ENCODE data around the gene WNT7A.

WNT7A gene

DNA sequence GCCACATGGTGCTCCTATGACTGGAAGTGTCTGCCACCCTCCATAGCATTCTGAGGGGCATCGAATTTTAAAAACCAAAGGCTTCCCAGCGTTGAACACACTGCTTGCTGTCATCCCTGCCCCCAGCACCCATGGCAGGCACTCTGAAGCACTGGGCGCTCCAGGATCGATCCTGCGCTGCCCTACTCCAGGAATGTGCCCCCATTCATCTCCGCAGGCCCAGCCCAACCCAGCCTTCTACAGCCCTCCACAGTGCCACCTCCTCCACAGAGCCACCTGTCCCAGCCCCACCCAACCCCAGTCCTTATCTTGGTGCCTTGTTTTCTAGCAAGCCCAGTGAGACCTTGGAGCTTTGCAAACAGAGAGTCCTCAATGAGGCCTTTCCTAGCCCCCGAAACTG lies 52.2 kb downstream of the WNT7A start:
- no peak for DNase-seq (ENCODE audit: low read depth in 2 of 2)

DNA sequence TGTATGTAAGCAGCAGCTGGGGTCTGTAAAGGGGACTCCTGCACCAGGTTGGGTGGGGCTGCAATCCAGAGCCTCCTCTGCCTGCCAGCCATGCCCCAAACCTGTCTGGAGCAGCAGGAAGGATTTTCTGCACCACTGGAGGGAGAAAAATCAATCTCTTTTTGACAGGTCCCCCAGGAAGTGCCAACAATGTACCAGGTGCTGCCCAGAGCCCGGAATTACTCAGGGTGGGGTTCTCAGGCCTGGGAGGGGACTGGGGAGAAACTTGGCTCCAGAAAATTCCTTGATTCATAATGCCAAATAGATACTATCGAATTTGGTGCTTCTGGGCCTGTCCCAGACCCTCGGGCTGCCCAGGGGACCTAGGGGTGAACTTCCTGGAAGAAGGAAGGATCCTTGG lies 52.6 kb downstream of the WNT7A start:
- no peak for DNase-seq (ENCODE audit: low read depth in 2 of 2)

DNA sequence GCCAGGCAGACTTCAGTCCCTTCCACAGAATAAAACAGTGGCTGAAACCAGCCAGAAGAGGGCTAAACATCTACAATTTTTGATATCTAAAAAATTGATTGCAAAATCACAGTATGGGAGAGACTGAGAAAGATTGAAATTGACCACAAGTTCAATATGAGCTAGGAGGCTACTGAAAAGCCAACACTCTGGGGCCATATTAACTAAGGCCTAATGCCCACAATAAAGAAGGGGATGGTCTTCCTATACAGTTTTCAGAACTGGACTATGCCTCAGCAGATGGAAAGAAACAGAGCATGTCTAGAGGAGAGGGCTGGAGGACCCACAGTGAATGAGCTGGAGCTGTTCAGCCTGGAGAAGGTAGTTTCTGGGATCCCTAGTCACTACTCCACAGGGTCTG lies 53.2 kb downstream of the WNT7A start:
- DNase-seq (ENCODE audit: low read depth in 2 of 2) = no peak

DNA sequence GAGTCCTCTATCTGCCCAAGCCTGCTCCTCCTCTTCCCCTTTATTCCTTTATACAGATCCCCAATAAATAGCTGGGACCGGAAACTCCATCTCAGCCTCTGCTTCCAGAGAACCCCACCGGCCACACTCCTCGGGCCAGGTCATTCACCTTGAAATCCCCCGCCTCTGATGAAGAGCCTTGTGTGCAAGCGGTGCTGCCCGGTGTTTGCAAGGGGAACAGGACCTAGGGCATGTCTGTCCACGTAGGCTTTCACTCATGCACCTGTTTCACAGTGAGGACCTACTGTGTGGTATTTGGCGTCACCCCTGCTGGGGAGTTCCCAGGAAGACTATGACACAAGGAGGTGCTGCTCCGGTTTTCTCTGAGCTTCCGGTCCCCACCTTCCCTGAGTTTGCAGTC lies 54.0 kb downstream of the WNT7A start:
- DNase-seq (ENCODE audit: low read depth in 2 of 2) = no peak

DNA sequence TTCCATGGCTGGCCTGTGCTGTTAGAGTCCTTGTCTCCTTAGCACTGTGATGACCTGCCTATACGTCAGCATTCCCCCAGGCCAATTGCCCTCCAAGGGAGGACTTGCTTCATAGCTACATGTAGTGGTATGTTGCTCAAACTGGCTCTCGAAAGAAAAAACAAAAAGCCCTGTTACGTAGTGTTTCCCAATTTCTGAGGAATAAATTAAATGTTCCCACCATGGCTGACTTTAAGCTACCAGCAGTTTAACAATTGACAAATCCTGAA lies 54.6 kb downstream of the WNT7A start:
- no peak for DNase-seq (ENCODE audit: low read depth in 2 of 2)

DNA sequence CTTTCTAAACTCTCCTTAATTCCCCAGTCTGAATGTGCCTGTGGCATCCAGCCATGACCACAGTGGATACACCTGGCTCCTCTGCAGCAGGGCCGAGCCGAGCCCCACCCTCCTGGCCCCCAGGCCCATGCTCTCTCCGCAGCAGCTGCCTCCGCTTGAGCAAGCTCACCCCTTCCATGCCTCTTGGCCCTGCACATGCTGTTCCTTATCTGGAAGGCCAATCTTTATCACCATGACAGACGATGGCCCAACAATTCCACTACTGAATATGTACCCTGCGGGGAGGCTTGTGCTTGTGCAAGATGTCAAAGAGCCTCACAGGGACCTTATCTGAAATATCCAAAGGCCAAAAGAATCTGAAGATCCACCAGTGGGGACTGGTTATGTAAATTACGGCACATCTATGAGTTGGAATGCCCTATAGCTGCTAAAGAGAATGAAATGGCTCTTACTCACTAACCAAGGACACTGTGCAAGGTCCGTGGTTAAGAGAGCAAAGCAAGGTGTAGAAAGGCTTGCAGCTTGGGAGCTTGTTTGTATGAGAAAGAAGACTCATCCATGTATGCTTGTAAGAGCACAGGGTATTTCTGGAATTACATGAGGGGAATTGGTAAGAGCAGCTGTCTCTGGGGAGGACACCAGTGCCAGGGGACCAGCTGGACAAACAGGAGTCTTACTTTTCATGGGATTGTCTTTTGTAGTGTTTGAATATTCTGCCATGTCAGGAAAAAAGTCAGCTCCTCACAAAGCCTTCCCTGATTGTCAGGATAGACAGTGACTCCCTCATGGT lies 55.2 kb downstream of the WNT7A start:
- no peak for DNase-seq (ENCODE audit: low read depth in 2 of 2)

DNA sequence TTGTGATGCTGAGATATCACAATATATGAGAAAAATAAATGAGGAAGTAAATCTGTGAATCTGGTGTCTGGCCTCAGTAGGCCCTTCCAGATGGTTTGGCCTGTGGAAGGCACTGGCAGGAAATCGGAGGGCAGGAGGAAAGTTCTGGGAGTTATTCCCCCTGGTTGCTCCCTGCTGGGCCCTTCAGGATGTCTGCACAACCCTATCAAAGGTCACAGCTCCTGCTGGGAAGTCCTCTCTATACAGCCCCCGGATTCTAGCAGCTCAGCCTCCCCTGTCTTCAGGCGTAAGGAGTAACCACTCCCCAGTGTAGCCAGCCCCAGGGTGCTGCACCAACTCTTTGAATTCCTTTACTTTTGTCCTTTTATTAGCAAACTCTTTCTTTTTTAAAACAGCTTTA lies 56.2 kb downstream of the WNT7A start:
- no peak for DNase-seq (ENCODE audit: low read depth in 2 of 2)

DNA sequence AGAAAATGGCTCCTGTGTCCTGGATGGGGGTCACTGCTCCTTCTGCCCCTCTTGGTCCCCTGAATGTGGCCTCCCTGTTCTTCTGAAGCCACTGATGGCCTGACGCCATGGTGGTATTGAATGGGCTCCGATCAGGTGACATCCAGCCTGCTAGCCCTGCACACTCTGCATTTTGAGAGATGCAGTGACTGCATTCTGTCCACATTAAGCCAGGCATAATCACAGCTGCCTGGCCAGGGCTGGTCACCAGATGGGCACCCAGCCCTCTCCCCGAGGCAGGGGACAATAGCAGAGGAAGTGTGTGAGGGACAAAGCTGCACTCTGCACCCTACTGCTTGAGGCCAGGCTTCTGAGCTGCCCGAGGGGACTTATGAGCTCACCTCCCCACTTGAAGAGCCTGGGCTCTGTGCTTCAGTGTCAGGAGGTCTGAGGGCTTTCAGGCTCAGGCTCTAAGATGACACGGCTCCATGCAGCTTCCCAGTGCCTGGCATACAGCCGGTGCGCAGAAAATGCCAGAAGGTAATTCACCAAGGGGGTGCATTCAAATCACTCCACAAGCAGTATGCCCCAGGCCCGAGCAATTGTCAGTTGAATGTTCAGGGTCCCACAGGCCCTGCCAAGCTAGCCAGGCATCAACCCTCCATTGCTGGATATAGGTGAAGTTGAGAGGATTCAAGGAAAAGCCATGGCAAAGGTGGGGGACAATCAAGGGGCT lies 56.8 kb downstream of the WNT7A start:
- DNase-seq (ENCODE audit: low read depth in 2 of 2) = no peak

DNA sequence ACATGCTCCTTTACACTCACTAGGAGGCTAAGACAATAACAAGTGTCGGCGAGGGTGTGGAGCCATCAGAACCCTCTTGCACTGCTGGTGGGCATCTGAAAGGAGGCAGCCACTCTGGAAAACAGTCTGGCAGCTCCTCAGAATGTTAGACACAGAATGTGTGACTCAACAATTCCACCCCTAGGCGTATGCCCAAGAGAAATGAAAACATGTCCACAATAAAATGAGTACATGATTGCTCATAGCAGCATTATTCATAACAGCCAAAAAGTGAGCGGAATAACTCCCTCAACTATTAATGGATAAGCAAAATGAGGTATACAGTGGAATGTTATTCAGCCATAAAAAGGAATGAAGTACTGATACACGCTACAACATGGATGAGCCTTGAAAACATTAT lies 57.8 kb downstream of the WNT7A start:
- no peak for DNase-seq (ENCODE audit: low read depth in 2 of 2)

DNA sequence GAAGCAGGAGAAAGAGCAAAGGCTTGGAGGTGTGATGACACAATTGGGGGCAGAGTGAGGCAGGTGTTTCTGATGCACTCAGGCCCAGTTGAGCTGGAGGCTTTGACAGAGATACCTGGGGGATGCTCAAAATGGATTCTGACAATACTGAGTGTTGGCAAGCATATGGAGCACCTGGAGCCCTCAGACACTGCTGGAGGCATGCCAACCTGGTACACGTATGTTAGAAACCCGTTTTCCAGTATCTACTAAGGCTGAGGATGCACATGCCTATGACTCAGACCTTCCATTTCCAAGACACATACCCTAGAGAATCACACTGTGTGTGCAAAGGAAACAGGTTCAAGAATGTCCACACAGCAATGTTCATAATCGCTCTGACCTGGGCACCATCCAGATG lies 58.7 kb downstream of the WNT7A start:
- no peak for DNase-seq (ENCODE audit: low read depth in 2 of 2)

DNA sequence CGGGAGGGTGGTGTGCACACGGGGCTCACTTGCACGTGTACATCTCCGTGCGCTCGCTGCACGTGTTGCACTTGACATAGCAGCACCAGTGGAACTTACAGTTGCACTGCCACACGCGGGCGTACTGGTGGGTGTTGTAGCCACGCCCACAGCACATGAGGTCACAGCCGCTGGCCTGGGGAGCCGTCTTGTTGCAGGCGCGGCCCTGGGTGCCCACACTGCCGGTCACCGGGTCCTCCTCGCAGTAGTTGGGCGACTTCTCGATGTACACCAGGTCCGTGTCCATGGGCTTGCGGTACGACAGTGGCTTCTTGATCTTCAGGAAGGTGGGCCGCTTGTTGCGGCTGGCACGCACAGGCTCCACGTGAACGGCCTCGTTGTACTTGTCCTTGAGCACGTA lies 61.0 kb downstream of the WNT7A start:
- no peak for DNase-seq (ENCODE audit: low read depth in 2 of 2)

DNA sequence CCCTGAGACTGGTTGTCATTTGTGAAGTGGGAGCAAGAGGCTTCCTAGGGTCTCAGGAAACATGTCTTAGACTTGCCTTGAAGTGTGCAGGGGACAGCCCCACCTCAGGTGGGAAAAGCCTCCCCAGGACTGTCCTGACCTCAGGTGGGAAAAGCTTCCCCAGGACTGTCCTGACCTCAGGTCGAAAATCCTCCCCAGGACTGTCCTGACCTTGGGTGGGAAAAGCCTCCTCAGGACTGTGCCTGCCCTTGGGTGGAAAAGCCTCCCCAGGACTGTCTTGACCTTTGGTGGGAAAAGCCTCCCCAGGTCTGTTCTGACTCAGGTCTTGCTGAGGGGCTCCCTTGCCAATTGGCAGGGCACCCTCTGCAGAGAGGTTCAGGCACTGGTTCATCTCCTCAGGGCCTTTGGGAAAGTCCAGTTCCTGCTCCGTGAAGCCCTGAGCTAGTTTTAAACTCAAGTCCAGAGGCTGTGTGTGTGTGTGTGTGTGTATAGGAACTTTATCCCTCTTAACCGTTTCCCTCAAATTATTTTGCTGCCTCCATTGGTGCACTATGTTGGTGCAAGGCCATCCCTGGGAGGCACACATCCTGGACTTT lies 64.7 kb downstream of the WNT7A start:
- DNase-seq (ENCODE audit: low read depth in 2 of 2) = no peak

DNA sequence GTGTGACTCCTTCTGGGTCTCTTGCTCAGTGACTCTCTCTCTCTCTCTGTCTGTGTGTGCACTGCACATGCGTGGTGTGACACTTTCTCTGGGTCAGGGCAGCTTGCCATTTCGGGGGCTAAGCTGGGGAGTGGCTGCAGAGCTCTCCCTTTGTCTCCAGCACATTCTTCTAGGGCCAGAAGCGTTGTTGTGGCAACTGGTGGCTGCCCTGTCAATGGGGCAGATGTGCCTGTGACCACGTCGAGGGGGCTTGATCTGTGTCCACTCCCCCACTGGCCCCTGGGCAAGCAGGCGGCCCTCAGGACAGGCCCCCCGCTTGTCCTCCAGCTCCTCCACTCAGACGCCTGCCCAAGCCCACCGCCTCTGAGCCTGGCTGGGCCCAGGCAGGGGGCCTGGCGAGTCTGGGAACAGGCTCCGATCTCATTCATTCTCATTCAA lies 67.8 kb downstream of the WNT7A start:
- DNase-seq (ENCODE audit: low read depth in 2 of 2) = no peak

DNA sequence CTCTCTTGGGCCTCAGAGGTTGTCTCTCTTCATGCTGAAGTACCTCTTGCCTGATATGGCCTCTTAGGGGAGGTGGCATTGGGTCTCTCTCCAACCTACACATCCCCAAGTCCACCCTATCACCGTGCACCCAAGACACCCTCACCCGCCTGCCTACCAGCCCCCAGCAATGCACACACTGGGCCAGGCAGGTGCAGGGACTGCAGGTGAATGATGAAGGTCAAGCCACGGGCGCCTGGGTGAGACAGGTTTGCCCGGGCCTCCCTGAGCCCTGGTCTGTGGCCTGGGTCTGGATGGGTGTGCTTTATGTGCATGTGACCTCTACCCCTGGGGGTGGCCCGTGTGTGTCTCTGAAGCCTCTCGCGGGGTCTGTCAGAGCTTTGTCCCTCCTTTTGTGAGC lies 68.3 kb downstream of the WNT7A start:
- no peak for DNase-seq (ENCODE audit: low read depth in 2 of 2)

DNA sequence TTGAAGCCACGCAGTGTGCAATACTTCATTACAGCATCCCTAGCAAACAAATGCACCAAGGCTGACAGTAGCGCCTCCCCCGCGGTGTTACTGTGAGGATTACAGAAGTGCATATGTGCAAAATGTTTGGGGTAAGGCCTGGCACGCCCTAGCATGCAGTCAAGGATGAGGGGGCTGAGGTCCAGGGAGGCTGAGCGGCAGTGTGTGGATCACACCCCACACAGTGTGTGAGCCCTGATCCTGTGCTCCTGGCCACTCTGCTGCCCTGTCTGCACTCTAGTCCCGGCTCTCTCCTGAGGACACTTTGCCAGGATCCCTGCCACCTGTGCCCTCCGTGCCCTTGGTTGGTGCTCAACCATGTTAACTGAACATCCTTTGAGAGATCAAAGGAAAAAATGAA lies 71.3 kb downstream of the WNT7A start:
- no peak for DNase-seq (ENCODE audit: low read depth in 2 of 2)

DNA sequence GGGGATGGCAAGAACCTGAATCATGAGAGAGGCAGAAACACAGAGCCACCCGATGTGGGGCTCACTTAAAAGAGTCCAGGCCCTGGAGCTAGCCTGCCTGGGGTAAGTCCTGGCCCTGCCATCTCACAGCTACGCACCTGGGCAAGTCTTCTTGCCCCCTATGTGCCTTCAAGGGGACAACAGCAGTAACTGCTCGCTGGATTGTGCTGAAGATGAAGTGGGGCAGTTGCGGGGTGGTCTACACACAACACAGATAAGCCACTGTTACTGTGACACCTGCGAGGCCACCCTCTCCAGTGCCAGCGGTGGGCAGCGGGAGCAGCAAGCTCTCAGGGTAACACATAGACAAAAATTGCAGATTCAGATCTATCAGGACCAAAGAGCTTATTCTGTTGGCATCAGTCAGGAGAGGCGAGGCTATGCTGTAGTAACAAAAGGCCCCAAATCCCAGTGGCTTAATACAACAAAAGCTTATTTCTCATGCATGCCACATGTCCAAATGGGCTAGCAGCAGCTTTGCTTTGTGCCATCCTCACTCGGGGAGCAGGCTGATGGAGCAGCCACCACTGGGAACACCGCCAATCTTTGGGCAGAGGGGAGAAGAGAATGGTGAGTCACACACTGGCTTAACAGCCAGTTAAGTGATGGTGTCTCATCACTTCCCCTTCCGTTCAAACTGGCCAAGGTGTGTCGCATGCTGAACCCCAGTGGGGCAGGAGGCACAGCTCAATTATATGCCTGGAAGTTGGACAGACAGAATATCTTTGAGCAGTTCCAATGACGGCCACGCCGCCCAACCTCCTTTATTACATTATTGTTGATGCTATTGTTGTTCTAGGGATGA lies 78.3 kb downstream of the WNT7A start:
- DNase-seq (ENCODE audit: low read depth in 2 of 2) = no peak

DNA sequence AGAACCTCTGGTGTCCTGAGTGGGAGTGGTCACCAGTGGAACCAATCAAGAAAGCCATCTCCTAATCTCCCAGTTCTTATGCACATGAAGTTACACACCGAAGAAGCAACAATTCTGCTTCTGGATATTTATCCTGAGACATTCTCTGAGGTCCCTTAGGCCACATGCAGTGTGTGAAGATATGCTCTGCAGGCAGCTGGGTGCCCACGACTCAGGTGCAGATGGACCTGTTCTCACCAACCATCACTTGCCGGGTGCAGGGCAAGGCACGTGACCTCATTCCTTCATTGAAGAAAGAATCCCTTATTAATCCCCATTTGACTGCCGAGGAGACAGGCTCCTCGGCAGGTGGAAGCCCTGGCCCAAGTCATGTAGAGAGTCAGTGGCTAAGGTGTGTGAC lies 79.8 kb downstream of the WNT7A start:
- DNase-seq (ENCODE audit: low read depth in 2 of 2) = no peak

DNA sequence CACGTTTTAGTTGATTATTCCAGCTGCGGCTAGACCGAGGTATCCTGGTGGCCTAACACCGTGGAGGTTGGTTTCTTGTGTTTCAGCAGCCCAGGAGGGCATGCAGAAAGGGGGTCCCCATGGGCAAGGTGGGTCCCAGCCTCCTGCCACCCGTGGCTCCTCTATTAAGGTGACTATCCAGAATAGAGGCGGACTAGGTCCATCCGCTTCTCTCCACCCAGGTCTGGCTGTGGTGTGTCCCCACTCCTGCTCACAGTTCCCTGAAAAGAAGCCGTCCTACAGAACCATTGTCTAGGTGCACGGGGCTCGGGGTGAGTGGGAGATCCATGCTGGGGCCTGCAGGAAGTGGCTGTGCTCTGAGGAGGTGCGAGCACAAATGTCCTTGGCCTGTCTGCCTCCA lies 81.5 kb downstream of the WNT7A start:
- no peak for DNase-seq (ENCODE audit: low read depth in 2 of 2)

DNA sequence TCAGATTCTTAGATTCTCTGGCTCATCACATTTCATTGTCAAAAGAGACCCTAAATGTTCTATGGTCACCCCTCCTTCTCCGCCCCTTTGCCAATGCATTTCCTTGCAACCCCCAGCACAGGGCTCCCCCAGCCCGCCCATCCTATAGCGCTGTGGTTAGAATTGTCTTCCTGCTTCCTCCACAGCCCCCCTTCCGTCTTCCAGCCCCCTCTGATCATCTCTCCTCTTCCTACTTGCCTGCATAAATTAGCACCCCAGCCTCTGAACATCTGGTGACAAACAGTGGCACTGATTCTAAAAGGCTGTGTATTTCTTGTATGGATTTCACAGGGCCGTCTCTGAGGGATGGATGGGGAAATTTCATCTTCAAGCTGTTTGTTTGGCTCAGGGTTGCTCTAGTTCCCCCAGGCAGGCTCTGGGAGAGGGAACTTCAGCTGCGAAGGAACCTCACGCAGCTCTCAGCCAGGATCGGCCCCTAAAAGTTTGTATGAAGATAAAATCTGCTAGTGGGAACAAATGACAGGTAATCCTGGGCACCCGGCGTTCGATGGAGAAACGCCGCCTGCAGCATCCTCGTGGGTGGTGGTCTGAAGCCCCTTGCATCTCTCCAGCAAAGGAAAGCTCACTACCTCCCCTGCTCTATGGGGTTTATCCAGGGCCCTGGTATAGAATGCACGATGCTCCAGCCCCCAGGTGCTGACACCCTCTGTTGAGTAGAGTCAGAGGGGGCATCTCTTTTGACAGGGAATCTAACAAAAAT lies 83.0 kb downstream of the WNT7A start:
- no peak for DNase-seq (ENCODE audit: low read depth in 2 of 2)

DNA sequence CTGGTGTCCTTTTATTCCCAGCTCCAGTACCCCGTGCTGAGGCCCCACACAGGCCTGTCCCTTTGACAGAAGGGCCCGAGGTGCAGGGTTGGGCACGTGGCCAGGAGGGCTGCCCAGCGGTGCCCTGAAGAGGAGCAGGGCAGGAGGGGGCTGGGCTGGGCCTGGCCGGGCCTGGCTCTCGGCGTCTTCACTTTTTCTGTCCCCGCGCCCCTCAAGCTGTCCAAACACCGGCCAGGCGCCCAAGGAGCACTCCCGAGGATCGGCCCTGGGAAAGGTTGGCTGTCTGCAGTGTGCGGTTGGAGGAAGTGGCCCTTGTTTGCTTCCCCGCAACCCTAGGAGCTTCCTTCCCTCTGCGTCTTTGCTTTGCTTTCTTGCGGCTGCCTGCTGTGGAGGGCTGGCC lies 84.1 kb downstream of the WNT7A start:
- DNase-seq (ENCODE audit: low read depth in 2 of 2) = no peak

DNA sequence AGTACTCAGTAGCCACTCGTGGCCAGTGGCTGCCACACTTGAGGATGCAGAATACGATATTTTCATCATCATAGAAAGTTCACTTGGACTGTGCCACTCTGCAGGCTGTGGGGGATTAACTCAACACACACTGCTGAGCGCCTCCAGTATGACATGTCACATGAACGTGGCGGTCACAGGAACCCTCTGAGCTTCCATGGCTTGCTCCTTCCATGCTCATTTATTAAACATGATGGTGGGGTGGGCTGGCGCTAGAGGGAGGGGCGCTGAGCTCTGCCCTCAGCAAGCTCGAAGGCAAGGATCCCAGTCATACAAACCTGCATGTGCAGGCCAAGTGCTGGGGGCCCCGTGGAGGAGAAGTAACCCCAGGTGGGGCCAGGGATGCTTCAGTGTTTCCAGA lies 85.5 kb downstream of the WNT7A start:
- DNase-seq (ENCODE audit: low read depth in 2 of 2) = no peak

DNA sequence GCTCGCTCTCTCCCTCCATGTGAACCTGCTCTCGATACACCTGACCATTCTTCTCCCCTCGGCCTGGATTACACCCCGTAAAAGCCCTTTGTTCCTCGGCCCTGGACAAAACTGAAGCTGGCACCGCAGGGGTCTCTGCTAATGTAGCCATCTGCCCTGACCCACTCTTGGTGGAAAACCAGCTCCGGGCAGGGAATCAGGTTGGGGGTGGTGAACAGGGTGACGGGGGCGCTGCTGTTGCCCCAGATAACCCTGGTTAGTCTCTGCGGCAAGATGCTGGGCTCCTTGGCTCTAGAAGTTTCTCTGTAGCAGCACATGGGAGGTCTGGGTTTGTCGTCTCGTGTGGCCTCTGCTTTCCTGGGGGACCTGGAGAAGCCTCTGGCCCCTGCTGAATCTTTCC lies 86.4 kb downstream of the WNT7A start:
- no peak for DNase-seq (ENCODE audit: low read depth in 2 of 2)

All from fibroblast of skin of left quadriceps (primary cell).